GM19438 (cell line): ENCODE results near the gene CDC42EP2.

Experiments
- ATAC-seq: cut with Tn5 transposase; IDR thresholded peaks from one replicate; pipeline ENCODE4 v1.9.1; 2021; ENCODE audit warnings: low read depth; ENCODE audit not compliant: unreplicated experiment

CDC42EP2 gene

GRCh38 chr11:65355013-65355775 is 40.5 kb downstream of the CDC42EP2 start:
- ATAC-seq = peak; percentile 30

DNA sequence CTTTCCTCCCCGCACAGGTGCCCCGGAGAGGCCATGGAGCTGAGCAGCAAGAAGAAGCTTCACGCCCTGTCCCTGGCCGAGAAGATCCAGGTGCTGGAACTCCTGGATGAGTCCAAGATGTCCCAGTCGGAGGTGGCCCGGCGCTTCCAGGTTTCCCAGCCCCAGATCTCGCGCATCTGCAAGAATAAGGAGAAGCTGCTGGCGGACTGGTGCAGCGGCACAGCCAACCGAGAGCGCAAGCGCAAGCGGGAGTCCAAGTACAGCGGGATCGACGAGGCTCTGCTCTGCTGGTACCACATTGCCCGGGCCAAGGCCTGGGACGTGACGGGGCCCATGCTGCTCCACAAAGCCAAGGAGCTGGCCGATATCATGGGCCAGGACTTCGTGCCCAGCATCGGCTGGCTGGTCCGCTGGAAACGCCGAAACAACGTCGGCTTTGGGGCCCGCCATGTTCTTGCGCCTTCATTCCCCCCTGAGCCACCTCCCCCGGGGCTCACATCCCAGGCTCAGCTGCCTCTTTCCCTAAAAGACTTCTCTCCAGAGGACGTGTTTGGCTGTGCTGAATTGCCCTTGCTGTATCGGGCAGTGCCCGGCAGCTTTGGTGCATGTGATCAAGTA is 41.2 kb downstream of the CDC42EP2 start:
- ATAC-seq = no peak

DNA sequence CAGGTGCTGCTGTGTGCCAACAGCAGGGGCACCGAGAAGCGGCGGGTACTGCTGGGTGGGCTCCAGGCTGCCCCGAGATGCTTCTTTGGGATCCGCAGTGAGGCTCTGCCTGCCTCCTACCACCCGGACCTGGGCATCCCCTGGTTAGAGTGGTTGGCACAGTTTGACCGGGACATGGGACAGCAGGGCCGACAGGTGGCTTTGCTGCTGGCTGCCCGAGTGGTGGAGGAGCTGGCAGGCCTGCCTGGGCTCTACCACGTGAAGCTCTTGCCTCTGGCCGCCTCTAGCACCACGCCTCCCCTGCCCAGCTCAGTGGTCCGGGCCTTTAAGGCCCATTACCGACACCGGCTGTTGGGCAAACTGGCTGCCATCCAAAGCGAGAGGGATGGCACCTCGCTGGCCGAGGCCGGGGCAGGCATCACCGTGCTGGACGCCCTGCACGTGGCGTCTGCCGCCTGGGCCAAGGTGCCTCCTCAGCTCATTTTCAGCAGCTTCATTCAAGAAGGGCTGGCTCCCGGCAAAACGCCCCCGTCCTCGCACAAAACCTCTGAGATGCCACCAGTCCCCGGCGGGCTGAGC is 41.8 kb downstream of the CDC42EP2 start:
- no peak for ATAC-seq

DNA sequence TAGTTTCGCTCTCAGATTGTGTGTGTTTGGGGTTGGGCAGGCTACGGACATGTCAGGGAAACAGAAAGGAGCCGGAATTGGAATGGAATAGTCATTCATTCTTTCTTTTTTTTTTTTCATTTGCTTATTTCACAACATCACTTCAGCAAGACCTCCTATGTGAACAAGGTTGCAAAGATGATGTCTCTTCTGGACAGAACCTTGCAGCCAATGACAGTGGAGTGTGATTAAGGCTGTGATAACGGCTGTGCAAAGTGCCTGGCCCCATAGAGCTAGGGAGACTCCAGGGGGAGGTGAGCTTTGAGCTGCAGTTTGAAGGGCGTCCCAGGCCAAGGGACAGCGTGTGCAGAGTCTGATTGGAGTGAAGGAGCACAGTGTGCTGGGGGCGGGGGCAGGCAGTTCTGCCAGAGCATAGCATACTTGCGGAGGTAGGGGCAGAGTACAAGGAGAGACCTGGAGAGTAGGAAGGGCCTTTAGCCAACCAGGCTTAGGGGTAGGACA is 43.2 kb downstream of the CDC42EP2 start:
- no peak for ATAC-seq

GRCh38 chr11:65362320-65362931 is 47.8 kb downstream of the CDC42EP2 start:
- no peak for ATAC-seq

- ATAC-seq = no peak
Observed at GRCh38 chr11:65362966-65363365, 48.3 kb downstream of the CDC42EP2 start.

- ATAC-seq = no peak
Observed at GRCh38 chr11:65363770-65364169, 49.1 kb downstream of the CDC42EP2 start.

- no peak for ATAC-seq
Observed at GRCh38 chr11:65366340-65366773, 51.7 kb downstream of the CDC42EP2 start.

DNA sequence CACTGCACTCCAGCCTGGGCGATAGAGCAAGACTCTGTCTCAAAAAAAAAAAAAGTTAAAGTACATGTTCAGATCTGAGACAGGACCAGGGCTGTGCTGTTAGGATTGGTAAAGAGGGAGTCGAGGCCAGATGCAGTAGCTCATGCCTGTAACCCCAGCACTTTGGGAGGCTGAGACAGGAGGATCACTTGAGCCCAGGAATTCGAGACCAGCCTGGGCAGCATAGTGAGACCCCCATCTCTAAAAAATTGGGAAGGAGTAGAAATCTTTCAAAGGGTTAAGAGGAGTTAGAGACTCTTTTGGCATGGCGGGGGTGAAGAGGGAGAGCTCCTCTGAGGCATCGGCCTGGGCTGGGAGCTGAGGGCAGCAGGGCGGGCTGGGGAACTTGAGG is 56.0 kb downstream of the CDC42EP2 start:
- no peak for ATAC-seq
